Activated CD4-positive, alpha-beta memory T cell treated with anti-CD3 and anti-CD28 coated beads, Interleukin-2, amount 10 ng/mL, durations not matched to agents 7 days and 5 days (primary cell): ENCODE results near the gene GCC1. TPM values are rescaled to one million over a fixed set of nuclear protein-coding genes. Genes with fewer than 3 reads are reported as not detected.

ENCODE experiments used
- CTCF ChIA-PET: fragments of 350-600 bp; sonication (Branson Sonifier 250); formaldehyde crosslinking; loops from one replicate; lab custom pipeline; 2021; ENCODE audit warnings: antibody characterized with exemption, inconsistent platforms; lab: Charles Lee
- POLR2A ChIA-PET: fragments of 350-600 bp; sonication (Branson Sonifier 250); formaldehyde crosslinking; loops from one replicate; lab custom pipeline; 2021; ENCODE audit warnings: antibody characterized with exemption; lab: Charles Lee
- DNase-seq: peaks from one replicate; pipeline ENCODE4 v3.0.0-alpha.2; 2020
- H3K27ac Mint-ChIP-seq: one replicate; pipeline ENCODE4 v1.8.0; 2021; ENCODE audit warnings: mild to moderate bottlenecking, mixed read lengths
- H3K27me3 Mint-ChIP-seq: one replicate; pipeline ENCODE4 v1.8.0; 2021; ENCODE audit warnings: mixed read lengths
- H3K36me3 Mint-ChIP-seq: one replicate; pipeline ENCODE4 v1.8.0; 2021; ENCODE audit warnings: low read depth, mixed read lengths
- H3K4me1 Mint-ChIP-seq: one replicate; pipeline ENCODE4 v1.8.0; 2021; ENCODE audit warnings: mixed read lengths
- H3K4me3 Mint-ChIP-seq: one replicate; pipeline ENCODE4 v1.8.0; 2021; ENCODE audit warnings: mild to moderate bottlenecking, mixed read lengths
- H3K9me3 Mint-ChIP-seq: one replicate; pipeline ENCODE4 v1.8.0; 2021; ENCODE audit warnings: mixed read lengths
- total RNA-seq, 2 experiments: library from RNA; stranded (reverse); gene quantifications; one replicate each; pipeline ENCODE4 v1.2.3, GENCODE V29; 2021

Gene GCC1
- total RNA-seq = 10 to 100 TPM; 22.0 to 22.4 TPM

GRCh38 chr7:127585044-127585953, at the start of gene GCC1:
Gene GCC1 (minus strand): TSS chr7:127585596. CDS start chr7:127585182, 414 bp downstream.
- H3K4me1 Mint-ChIP-seq = peaks cover 63% of the 10 kb centered on the region

DNA sequence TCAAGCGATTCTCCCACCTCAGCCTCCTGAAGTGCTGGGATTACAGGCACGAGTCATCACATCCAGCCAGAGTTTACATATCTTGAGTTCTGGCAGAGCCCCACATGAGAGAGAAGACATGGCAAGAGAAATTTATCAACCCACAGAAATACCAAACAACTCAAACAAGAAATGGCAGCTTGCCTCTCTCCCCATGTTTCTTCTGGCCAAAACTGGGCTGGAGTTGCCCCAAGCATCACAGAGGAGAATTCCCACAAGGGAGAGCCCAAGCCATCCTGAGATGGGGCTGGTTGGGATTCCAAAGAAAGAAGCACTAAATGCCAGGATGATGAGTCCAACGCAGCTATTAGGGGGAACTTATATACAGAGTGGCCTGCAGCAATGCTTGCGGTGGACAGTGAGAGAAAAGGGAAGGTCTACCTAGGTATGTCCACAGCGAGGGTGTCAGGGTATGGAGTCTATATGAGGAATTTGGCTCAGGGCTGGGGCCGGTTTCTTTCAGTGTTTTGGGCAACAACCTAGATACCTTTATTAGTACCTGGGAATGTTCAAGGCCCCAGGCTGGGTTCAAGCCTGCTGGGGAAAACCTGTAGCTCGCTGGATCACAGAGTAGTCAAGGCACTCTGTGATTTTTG, 47.0 kb upstream of the GCC1 start:
- POLR2A ChIA-PET = no interaction called here
- no peaks in the 10 kb centered on the region for H3K4me1 Mint-ChIP-seq
- H3K36me3 Mint-ChIP-seq = no peaks in the 10 kb centered on the region
- H3K27me3 Mint-ChIP-seq = peaks cover 20% of the 10 kb centered on the region
- CTCF ChIA-PET = interaction anchor here (1.5 kb wide), 1 partner anchor 185 kb away, joined by 3 read pairs; no protein-coding TSS in a partner anchor
- H3K9me3 Mint-ChIP-seq = no peaks in the 10 kb centered on the region
- H3K27ac Mint-ChIP-seq = no peak overlapping the region
- no peak for DNase-seq
- no peak overlapping the region for H3K4me3 Mint-ChIP-seq

More at GRCh38 chr7:127585044-127585953, at the start of gene GCC1:
- ChIA-PET CTCF (interaction anchor here (1.2 to 1.8 kb wide), 2 partner anchors 66 to 138 kb away, joined by 3 to 5 read pairs; no protein-coding TSS in a partner anchor), POLR2A (interaction anchor here (1.1 to 4.7 kb wide), 7 partner anchors 8 to 193 kb away, joined by 3 to 35 read pairs (median 4); partner anchors contain the start of genes FSCN3, SND1 and ZNF800)
- Mint-ChIP-seq H3K4me3 (peak within 1 kb of the TSS; percentile 92), H3K27ac (peak within 1 kb of the TSS; percentile 82), H3K9me3 (no peaks in the 10 kb centered on the region), H3K36me3 (peaks cover 36% of the 10 kb centered on the region), H3K27me3 (no peaks in the 10 kb centered on the region)
- DNase-seq = peak; percentile 95

DNA sequence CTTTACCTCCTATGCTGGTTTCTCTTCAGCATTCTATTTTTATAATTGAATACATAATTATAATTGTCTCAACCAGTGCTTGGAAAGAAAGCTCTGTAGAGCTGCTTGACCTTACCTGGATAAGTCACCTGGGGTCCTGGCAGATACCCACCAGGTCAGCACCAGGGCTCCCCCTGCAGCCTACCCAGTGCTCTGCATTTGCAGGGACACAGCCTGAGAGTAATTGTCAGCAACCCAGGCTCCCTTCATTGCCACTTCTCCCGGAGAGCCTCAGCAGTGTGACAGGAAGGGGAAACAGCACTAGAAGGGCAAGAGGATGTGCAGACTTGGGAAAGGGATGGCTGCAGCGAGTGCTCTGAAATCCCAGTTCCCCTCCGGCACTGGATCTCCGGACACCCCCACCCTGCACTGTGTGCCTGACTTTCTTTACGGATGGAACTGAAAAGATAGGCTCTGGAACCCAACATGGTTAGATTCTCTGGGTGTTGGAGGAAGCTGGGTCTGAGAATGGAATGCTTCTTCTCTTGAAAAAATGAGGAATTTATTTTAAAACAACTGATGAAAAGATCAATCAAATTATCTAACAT, 44.0 kb upstream of the GCC1 start:
- Mint-ChIP-seq H3K4me1 (no peaks in the 10 kb centered on the region), H3K9me3 (no peaks in the 10 kb centered on the region), H3K4me3 (no peak overlapping the region), H3K27me3 (peaks cover 27% of the 10 kb centered on the region), H3K36me3 (no peaks in the 10 kb centered on the region), H3K27ac (no peak overlapping the region)
- peak; percentile 28 for DNase-seq
- CTCF ChIA-PET = interaction anchor here (0.8 to 1.5 kb wide), 4 partner anchors 10 to 111 kb away, joined by 3 to 5 read pairs (median 3); no protein-coding TSS in a partner anchor
- POLR2A ChIA-PET = interaction anchor here (0.6 kb wide), 1 partner anchor 399 kb away, joined by 3 read pairs; no protein-coding TSS in a partner anchor

DNA sequence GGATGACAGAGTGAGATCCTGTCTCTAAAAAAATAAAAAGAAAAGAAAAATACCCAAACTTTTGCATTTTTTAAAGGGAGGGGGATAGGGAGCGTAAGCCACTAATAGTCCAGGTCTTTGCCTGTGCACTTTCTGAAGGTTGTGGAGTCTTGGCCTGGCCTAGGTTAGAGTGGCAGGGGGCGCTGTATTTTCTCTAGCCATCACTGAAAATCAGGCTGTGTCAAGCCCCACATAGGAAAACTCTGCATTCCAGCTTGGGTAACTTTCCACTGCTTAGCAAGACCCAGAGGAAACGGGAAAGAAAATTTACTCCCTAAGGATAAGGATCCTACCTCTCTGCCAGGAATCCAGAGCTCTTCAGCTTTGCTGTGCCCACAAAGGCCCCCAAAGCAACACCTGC, 43.0 kb upstream of the GCC1 start:
- DNase-seq = no peak
- H3K4me3 Mint-ChIP-seq = no peak overlapping the region
- H3K4me1 Mint-ChIP-seq = no peaks in the 10 kb centered on the region
- ChIA-PET CTCF (interaction anchor here (0.8 to 1.5 kb wide), 4 partner anchors 11 to 110 kb away, joined by 3 to 5 read pairs (median 3); no protein-coding TSS in a partner anchor), POLR2A (no interaction called here)
- H3K36me3 Mint-ChIP-seq = no peaks in the 10 kb centered on the region
- peaks cover 26% of the 10 kb centered on the region for H3K27me3 Mint-ChIP-seq
- no peak overlapping the region for H3K27ac Mint-ChIP-seq
- H3K9me3 Mint-ChIP-seq = no peaks in the 10 kb centered on the region

DNA sequence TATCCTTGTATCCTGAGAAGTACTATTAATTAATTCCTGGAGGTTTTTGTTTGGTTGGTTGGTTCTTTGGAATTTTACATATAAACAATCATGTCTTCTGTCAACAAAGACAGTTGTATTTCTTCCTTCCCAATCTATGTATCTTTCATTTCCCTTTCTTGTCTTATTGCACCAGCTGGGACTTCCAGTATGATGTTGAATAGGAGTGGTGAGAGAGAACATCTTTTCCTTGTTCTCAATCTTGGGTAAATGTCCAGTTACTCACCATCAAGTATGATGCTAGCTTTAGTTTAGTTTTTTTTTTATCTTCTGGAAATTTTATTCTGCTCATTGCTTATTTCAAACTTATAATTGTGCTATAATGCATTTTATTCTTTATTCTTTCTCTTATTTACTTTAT, 39.9 kb upstream of the GCC1 start:
- H3K27ac Mint-ChIP-seq = no peak overlapping the region
- H3K9me3 Mint-ChIP-seq = no peaks in the 10 kb centered on the region
- CTCF ChIA-PET = no interaction called here
- H3K27me3 Mint-ChIP-seq = peaks cover 43% of the 10 kb centered on the region
- POLR2A ChIA-PET = no interaction called here
- no peak for DNase-seq
- H3K4me1 Mint-ChIP-seq = no peaks in the 10 kb centered on the region
- no peaks in the 10 kb centered on the region for H3K36me3 Mint-ChIP-seq
- H3K4me3 Mint-ChIP-seq = no peak overlapping the region

GRCh38 chr7:127620406-127621233, 35.2 kb upstream of the GCC1 start:
- ChIA-PET POLR2A (interaction anchor here (1.6 kb wide), 1 partner anchor 19 kb away, joined by 4 read pairs; no protein-coding TSS in a partner anchor), CTCF (no interaction called here)
- Mint-ChIP-seq H3K4me3 (no peak overlapping the region), H3K27me3 (peaks cover 64% of the 10 kb centered on the region), H3K36me3 (no peaks in the 10 kb centered on the region), H3K4me1 (no peaks in the 10 kb centered on the region), H3K27ac (no peak overlapping the region), H3K9me3 (no peaks in the 10 kb centered on the region)
- DNase-seq = no peak

DNA sequence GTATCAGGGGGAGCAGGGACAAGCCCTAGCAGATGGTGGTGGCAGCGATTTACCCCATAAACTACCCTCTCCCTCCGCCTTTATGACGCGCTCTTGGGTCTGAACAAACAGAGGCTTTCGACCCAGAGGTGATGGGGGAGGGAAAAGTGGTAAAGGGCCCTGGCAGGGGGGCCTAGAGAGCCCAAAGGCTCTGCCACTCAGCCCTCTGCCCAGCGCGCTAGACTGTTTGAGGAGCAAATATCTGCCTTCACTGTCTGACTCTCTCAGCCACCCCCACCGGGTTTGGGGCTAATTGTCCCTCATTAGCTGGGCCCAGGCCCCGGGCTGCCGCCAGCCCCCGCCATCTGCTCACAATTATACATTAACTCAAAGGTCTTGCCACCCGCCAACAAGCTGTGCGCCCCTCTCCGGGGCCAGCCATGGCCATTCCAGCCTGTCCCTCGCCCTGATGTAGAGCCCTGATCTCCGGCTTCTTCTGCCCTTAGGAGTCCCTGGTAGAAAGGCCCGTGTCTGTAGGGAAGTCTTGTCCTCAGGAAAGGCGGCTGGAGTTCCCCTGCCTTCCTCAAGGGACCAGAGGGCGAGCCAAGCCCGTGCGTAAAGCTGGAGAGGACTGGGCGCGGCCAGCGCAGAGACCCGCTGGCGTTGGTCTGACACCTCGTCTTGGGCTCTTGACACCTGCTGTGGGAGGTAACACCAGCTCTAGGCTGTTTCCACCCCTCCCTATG, 34.4 kb upstream of the GCC1 start:
- Mint-ChIP-seq H3K9me3 (no peaks in the 10 kb centered on the region), H3K27ac (no peak overlapping the region), H3K4me1 (no peaks in the 10 kb centered on the region), H3K36me3 (no peaks in the 10 kb centered on the region), H3K4me3 (no peak overlapping the region), H3K27me3 (peaks cover 59% of the 10 kb centered on the region)
- no peak for DNase-seq
- CTCF ChIA-PET = no interaction called here
- POLR2A ChIA-PET = interaction anchor here (1.6 kb wide), 1 partner anchor 20 kb away, joined by 4 read pairs; no protein-coding TSS in a partner anchor

GRCh38 chr7:127618775-127619174, 33.4 kb upstream of the GCC1 start:
- no peak overlapping the region for H3K4me3 Mint-ChIP-seq
- CTCF ChIA-PET = no interaction called here
- no peak overlapping the region for H3K27ac Mint-ChIP-seq
- POLR2A ChIA-PET = no interaction called here
- H3K4me1 Mint-ChIP-seq = no peaks in the 10 kb centered on the region
- no peak for DNase-seq
- H3K36me3 Mint-ChIP-seq = no peaks in the 10 kb centered on the region
- H3K27me3 Mint-ChIP-seq = peaks cover 54% of the 10 kb centered on the region
- H3K9me3 Mint-ChIP-seq = no peaks in the 10 kb centered on the region

GRCh38 chr7:127618042-127618441, 32.6 kb upstream of the GCC1 start, which contains the start of gene PAX4:
Gene PAX4 (minus strand): TSS chr7:127618142. CDS start chr7:127615928, 2,214 bp downstream.
- CTCF ChIA-PET = no interaction called here
- Mint-ChIP-seq H3K9me3 (no peaks in the 10 kb centered on the region), H3K27me3 (peaks cover 55% of the 10 kb centered on the region), H3K27ac (no peak within 1 kb of the TSS), H3K4me3 (no peak within 1 kb of the TSS), H3K36me3 (no peaks in the 10 kb centered on the region), H3K4me1 (no peaks in the 10 kb centered on the region)
- no peak for DNase-seq
- POLR2A ChIA-PET = no interaction called here

GRCh38 chr7:127616724-127617123, 31.3 kb upstream of the GCC1 start:
- Mint-ChIP-seq H3K9me3 (no peaks in the 10 kb centered on the region), H3K36me3 (no peaks in the 10 kb centered on the region), H3K27ac (no peak overlapping the region), H3K27me3 (peaks cover 47% of the 10 kb centered on the region), H3K4me3 (no peak overlapping the region), H3K4me1 (no peaks in the 10 kb centered on the region)
- POLR2A ChIA-PET = no interaction called here
- CTCF ChIA-PET = no interaction called here
- DNase-seq = no peak

DNA sequence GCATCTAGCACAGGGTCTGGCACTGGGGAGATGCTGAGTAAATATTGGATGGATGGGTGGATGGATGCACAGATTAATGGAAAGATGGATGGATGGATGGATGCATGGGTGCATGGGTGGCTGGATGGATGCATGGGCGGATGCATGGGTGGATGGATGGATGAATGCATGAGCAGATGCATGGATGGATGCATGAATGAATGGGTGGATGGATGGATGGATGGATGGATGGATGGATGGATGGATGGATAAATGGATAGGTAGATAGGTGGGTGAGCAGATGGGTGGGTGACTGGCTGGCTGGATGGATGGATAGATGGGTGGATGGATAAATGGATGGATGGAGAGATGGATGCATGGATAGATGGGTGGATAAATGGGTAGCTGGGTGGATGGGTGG, 26.9 kb upstream of the GCC1 start:
- peaks cover 11% of the 10 kb centered on the region for H3K27me3 Mint-ChIP-seq
- no peak overlapping the region for H3K4me3 Mint-ChIP-seq
- H3K27ac Mint-ChIP-seq = no peak overlapping the region
- H3K36me3 Mint-ChIP-seq = no peaks in the 10 kb centered on the region
- POLR2A ChIA-PET = no interaction called here
- DNase-seq = no peak
- no peaks in the 10 kb centered on the region for H3K9me3 Mint-ChIP-seq
- CTCF ChIA-PET = no interaction called here
- no peaks in the 10 kb centered on the region for H3K4me1 Mint-ChIP-seq
